ENCODE results near the gene NDRG4. TPM values are rescaled to one million over a fixed set of nuclear protein-coding genes. Genes with fewer than 3 reads are reported as not detected.

Gene NDRG4
- total RNA-seq, 2 donors from 2014 or later = 81.9 to 95.9 TPM

- Histone ChIP-seq H3K4me3 (ENCODE audit: low read length) (no peak overlapping the region), H3K27ac (ENCODE audit: low read depth, low read length) (no peak overlapping the region), H3K9ac (ENCODE audit: extremely low read depth, low read length, poor library complexity, severe bottlenecking) (no peak overlapping the region), H3K36me3 (ENCODE audit: control insufficient read depth, insufficient read depth, low read length) (peaks cover 94% of the 10 kb centered on the region), H3K27me3 (ENCODE audit: control insufficient read depth, insufficient read depth, low read length, poor library complexity, severe bottlenecking) (no peaks in the 10 kb centered on the region), H3K4me1 (ENCODE audit: control insufficient read depth, insufficient read depth, low read length) (no peaks in the 10 kb centered on the region), H3K9me3 (ENCODE audit: control insufficient read depth, low read length) (no peaks in the 10 kb centered on the region)
- no peak for TF ChIP-seq CTCF (conservative IDR thresholded peaks at IDR 0.05)
- Mint-ChIP-seq H3K36me3 (ENCODE audit: low read depth) (peaks cover 91% of the 10 kb centered on the region), H3K9me3 (no peaks in the 10 kb centered on the region), H3K27me3 (ENCODE audit: insufficient read depth) (no peaks in the 10 kb centered on the region), H3K4me3 (no peak overlapping the region), H3K4me1 (no peaks in the 10 kb centered on the region), H3K27ac (no peak overlapping the region)
- WGBS, 2 experiments (ENCODE audit: insufficient coverage in 1 of 2, insufficient read length in 1 of 2) = 87 to 95% methylated on average over 3 to 4 of the region's 5 CpGs
- DNase-seq = no peak
Measured at GRCh38 chr16:58530179-58530578, 30.2 kb downstream of the NDRG4 start.

- no peaks in the 10 kb centered on the region for H3K9me3 Mint-ChIP-seq
- no peak for TF ChIP-seq CTCF (conservative IDR thresholded peaks at IDR 0.05)
- H3K4me1 Mint-ChIP-seq = no peaks in the 10 kb centered on the region
- DNase-seq = no peak
- H3K9ac ChIP-seq (ENCODE audit: extremely low read depth, low read length, poor library complexity, severe bottlenecking) = no peak overlapping the region
- H3K9me3 ChIP-seq (ENCODE audit: control insufficient read depth, low read length) = no peaks in the 10 kb centered on the region
- no peaks in the 10 kb centered on the region for H3K27me3 Mint-ChIP-seq (ENCODE audit: insufficient read depth)
- H3K36me3 Mint-ChIP-seq (ENCODE audit: low read depth) = peaks cover 93% of the 10 kb centered on the region
- H3K4me3 ChIP-seq (ENCODE audit: low read length) = no peak overlapping the region
- 92 to 100% methylated on average over 3 of the region's 3 CpGs for WGBS, 2 experiments (ENCODE audit: insufficient coverage in 1 of 2, insufficient read length in 1 of 2)
- H3K27me3 ChIP-seq (ENCODE audit: control insufficient read depth, insufficient read depth, low read length, poor library complexity, severe bottlenecking) = no peaks in the 10 kb centered on the region
- H3K27ac ChIP-seq (ENCODE audit: low read depth, low read length) = no peak overlapping the region
- no peak overlapping the region for H3K27ac Mint-ChIP-seq
- no peaks in the 10 kb centered on the region for H3K4me1 ChIP-seq (ENCODE audit: control insufficient read depth, insufficient read depth, low read length)
- H3K4me3 Mint-ChIP-seq = no peak overlapping the region
- peaks cover 98% of the 10 kb centered on the region for H3K36me3 ChIP-seq (ENCODE audit: control insufficient read depth, insufficient read depth, low read length)
Measured at GRCh38 chr16:58532414-58532813, 32.5 kb downstream of the NDRG4 start.

- no peaks in the 10 kb centered on the region for H3K4me1 Mint-ChIP-seq
- no peaks in the 10 kb centered on the region for H3K27me3 Mint-ChIP-seq (ENCODE audit: insufficient read depth)
- peak overlapping the region; percentile 36 for H3K27ac Mint-ChIP-seq
- no peak overlapping the region for H3K4me3 ChIP-seq (ENCODE audit: low read length)
- no peak overlapping the region for H3K4me3 Mint-ChIP-seq
- no peaks in the 10 kb centered on the region for H3K27me3 ChIP-seq (ENCODE audit: control insufficient read depth, insufficient read depth, low read length, poor library complexity, severe bottlenecking)
- H3K9me3 Mint-ChIP-seq = no peaks in the 10 kb centered on the region
- no peak for TF ChIP-seq CTCF (conservative IDR thresholded peaks at IDR 0.05)
- H3K36me3 ChIP-seq (ENCODE audit: control insufficient read depth, insufficient read depth, low read length) = peaks cover 98% of the 10 kb centered on the region
- no peak overlapping the region for H3K9ac ChIP-seq (ENCODE audit: extremely low read depth, low read length, poor library complexity, severe bottlenecking)
- 93 to 97% methylated on average over 13 of the region's 14 CpGs for WGBS, 2 experiments (ENCODE audit: insufficient coverage in 1 of 2, insufficient read length in 1 of 2)
- H3K4me1 ChIP-seq (ENCODE audit: control insufficient read depth, insufficient read depth, low read length) = no peaks in the 10 kb centered on the region
- DNase-seq = no peak
- H3K27ac ChIP-seq (ENCODE audit: low read depth, low read length) = no peak overlapping the region
- peaks cover 93% of the 10 kb centered on the region for H3K36me3 Mint-ChIP-seq (ENCODE audit: low read depth)
- H3K9me3 ChIP-seq (ENCODE audit: control insufficient read depth, low read length) = no peaks in the 10 kb centered on the region
Measured at GRCh38 chr16:58533751-58534470, 34.0 kb downstream of the NDRG4 start.
